ENCODE data around the gene POFUT2. TPM values are rescaled to one million over a fixed set of nuclear protein-coding genes. Genes with fewer than 3 reads are reported as not detected.
A peak's percentile ranks its signal among the peaks of the same experiment; 100 is the strongest.

Gene POFUT2
- total and polyA plus RNA-seq, 10 donors, result 10.5 to 37.0 (median 26.7) TPM

DNA sequence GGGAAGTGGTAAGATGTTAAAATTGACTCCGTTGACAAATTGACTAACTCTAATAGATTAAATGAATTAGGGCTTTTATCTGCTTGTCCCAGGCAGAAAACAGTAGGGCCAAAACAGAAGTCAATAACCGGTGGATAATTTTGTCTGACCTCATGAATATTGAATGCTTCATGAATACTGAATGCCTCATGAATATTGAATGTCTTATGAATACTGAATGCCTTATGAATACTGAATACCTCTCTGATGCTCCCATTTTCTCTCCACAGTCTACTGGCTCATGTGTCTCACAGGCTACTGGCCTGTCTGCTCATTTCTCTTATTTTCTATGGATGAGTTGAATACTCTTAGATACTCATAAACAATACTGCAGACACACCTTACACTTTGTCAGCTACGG, 56.0 kb downstream of the POFUT2 start:
- intact Hi-C loops (cut with DNase I; ENCODE audit: low total_unique reads), result no loop called here
- Histone ChIP-seq H3K27ac (no peak overlapping the region), H3K36me3 (no peaks in the 10 kb centered on the region), H3K4me3 (no peak overlapping the region), H3K4me1 (peaks cover 0 to 21% (median 13%) of the 10 kb centered on the region in 6 donors), H3K27me3 (replicated peaks in 1 of 7) (peaks cover 0 to 40% (median 8%) of the 10 kb centered on the region in 7 donors), H3K9me3 (no peaks in the 10 kb centered on the region)
- DNase-seq, result no peak
- 85 to 92% (median 88%) methylated on average over 3 of the region's 3 CpGs for WGBS, 5 donors
- TF ChIP-seq, protein P1, sequence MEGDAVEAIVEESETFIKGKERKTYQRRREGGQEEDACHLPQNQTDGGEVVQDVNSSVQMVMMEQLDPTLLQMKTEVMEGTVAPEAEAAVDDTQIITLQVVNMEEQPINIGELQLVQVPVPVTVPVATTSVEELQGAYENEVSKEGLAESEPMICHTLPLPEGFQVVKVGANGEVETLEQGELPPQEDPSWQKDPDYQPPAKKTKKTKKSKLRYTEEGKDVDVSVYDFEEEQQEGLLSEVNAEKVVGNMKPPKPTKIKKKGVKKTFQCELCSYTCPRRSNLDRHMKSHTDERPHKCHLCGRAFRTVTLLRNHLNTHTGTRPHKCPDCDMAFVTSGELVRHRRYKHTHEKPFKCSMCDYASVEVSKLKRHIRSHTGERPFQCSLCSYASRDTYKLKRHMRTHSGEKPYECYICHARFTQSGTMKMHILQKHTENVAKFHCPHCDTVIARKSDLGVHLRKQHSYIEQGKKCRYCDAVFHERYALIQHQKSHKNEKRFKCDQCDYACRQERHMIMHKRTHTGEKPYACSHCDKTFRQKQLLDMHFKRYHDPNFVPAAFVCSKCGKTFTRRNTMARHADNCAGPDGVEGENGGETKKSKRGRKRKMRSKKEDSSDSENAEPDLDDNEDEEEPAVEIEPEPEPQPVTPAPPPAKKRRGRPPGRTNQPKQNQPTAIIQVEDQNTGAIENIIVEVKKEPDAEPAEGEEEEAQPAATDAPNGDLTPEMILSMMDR (IDR thresholded peaks at IDR 0.05 in 8 of 11, conservative IDR thresholded peaks at IDR 0.05 in 3 of 11), result no peak
- no peak for TF ChIP-seq POLR2A (IDR thresholded peaks at IDR 0.05)
- TF ChIP-seq POLR2AphosphoS5 (IDR thresholded peaks at IDR 0.05), result no peak

DNA sequence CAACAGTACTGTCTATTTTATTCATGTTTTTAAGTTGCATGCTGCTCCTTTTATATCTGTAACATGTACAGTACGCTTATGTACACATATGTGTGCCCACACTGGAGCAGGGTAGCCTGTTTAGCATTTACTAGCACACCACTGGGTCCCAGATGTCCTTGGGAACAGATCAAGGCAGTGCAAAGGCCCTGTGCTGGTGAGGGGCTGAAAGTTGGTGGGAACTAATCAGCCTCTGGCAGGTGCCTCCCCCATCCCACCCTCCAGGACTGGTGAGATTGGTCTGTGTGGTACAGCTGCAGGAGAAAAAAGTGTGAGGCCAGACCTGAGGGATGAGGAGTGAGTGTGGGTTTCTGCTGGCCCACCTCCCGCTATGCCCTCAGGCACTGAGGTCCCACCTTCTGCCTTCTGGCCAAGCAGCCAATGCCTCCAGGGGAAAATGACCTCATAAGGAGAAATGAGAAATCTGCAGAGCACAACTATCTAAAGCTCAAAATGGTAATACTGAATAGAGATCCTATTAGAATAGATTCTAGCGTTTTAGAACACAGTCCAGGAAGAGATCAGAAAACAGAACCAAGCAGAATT, 58.9 kb downstream of the POFUT2 start:
- TF ChIP-seq POLR2AphosphoS5 (IDR thresholded peaks at IDR 0.05), result no peak
- TF ChIP-seq, protein P1 (IDR thresholded peaks at IDR 0.05 in 8 of 11, conservative IDR thresholded peaks at IDR 0.05 in 3 of 11), result no peak
- TF ChIP-seq POLR2A (IDR thresholded peaks at IDR 0.05), result no peak
- 87 to 92% (median 90%) methylated on average over 3 of the region's 3 CpGs for WGBS, 5 donors
- peaks cover 0 to 10% (median 0%) of the 10 kb centered on the region in 7 donors for H3K27me3 ChIP-seq (replicated peaks in 1 of 7)
- no peak overlapping the region for H3K4me3 ChIP-seq
- no peaks in the 10 kb centered on the region for H3K9me3 ChIP-seq
- no peak for DNase-seq
- peaks cover 0 to 30% (median 14%) of the 10 kb centered on the region in 6 donors for H3K4me1 ChIP-seq
- peaks cover 0 to 10% (median 1%) of the 10 kb centered on the region in 6 donors for H3K36me3 ChIP-seq
- H3K27ac ChIP-seq, result no peak overlapping the region
- intact Hi-C loops (cut with DNase I; ENCODE audit: low total_unique reads), result no loop called here

DNA sequence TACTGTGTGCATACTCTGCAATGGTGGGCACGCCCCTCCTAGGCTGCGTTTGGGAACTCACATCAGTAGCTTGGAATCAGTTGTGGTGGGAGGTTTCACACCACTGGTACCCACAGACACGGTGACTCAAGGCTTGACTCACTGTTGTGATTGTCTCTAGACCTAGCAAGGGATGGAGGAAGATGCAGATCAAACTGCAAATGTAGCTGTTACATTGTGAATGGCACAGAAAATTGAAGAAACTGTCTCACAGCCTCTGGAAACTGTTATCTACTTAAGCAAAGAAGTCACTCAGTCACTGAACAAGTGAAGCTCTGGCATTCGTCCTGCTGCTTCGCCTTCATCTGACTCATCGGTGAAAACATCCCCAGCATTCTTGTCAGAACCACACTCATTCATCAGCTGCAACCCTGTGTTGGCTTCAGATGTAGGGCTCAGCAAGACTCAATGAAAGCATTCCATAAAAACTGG, 59.5 kb downstream of the POFUT2 start:
- WGBS, 5 donors, result 54 to 71% (median 62%) methylated on average over 6 of the region's 6 CpGs
- DNase-seq, result no peak
- H3K4me1 ChIP-seq, result peaks cover 0 to 30% (median 14%) of the 10 kb centered on the region in 6 donors
- peaks cover 0 to 15% (median 7%) of the 10 kb centered on the region in 6 donors for H3K36me3 ChIP-seq
- H3K27me3 ChIP-seq (replicated peaks in 1 of 7), result peaks cover 0 to 9% (median 0%) of the 10 kb centered on the region in 7 donors
- H3K27ac ChIP-seq, result peak overlapping the region in 1 of 8 donors; percentile 34
- no peak for TF ChIP-seq POLR2A (IDR thresholded peaks at IDR 0.05)
- TF ChIP-seq POLR2AphosphoS5 (IDR thresholded peaks at IDR 0.05), result peak in 1 of 3 donors; percentile 34
- H3K9me3 ChIP-seq, result no peaks in the 10 kb centered on the region
- H3K4me3 ChIP-seq, result no peak overlapping the region
- intact Hi-C loops (cut with DNase I; ENCODE audit: low total_unique reads), result no loop called here

DNA sequence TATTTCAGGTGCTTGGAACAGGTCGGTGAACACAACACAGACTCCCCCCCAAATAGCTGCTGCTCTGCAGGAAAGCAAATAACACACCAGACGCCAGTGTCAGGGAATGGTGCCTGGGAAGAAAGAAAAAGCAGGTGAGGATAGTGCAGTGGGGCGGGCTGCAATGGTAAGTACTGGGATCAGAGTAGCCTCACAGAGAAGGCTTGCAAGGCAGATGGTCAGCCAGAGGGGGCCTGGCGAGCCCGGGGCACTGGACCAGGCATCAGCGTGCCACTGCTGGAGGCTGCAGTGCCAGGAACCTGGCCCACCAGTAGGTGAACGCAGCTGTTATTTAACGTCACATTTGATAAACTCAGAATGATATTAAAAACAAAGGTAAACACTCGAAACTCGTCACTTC, 60.0 kb downstream of the POFUT2 start:
- Histone ChIP-seq H3K36me3 (peaks cover 0 to 20% (median 11%) of the 10 kb centered on the region in 6 donors), H3K9me3 (no peaks in the 10 kb centered on the region), H3K4me3 (no peak overlapping the region), H3K27me3 (replicated peaks in 1 of 7) (peaks cover 0 to 9% (median 0%) of the 10 kb centered on the region in 7 donors), H3K27ac (peak overlapping the region in 1 of 8 donors; percentile 34), H3K4me1 (peaks cover 0 to 30% (median 14%) of the 10 kb centered on the region in 6 donors)
- DNase-seq, result no peak
- 68 to 86% (median 86%) methylated on average over 10 of the region's 10 CpGs for WGBS, 5 donors
- TF ChIP-seq POLR2AphosphoS5 (IDR thresholded peaks at IDR 0.05), result peak in 2 of 3 donors; percentile 20 to 48
- no peak for TF ChIP-seq POLR2A (IDR thresholded peaks at IDR 0.05)
- intact Hi-C loops (cut with DNase I; ENCODE audit: low total_unique reads), result no loop called here
